HepG2 (cell line): ENCODE measurements around the gene CCDC167. TPM values are rescaled to one million over a fixed set of nuclear protein-coding genes. Genes with fewer than 3 reads are reported as not detected.

ENCODE experiments used
- ARID4A ChIP-seq: sonication (generic); formaldehyde crosslinking; IDR thresholded peaks from 2 replicates; pipeline ENCODE4 v1.5.0; 2020; ENCODE audit warnings: mild to moderate bottlenecking, missing genetic modification reagents, borderline replicate concordance
- FLYWCH1 ChIP-seq: sonication (generic); formaldehyde crosslinking; IDR thresholded peaks from 2 replicates; pipeline ENCODE4 v1.8.1; 2023; ENCODE audit warnings: mild to moderate bottlenecking, missing genetic modification reagents
- FOXC1 ChIP-seq: sonication (generic); formaldehyde crosslinking; IDR thresholded peaks from 2 replicates; pipeline ENCODE4 v1.8.0; 2022; ENCODE audit warnings: mild to moderate bottlenecking, missing genetic modification reagents, borderline replicate concordance
- HOXA7 ChIP-seq: sonication (generic); formaldehyde crosslinking; IDR thresholded peaks from 2 replicates; pipeline ENCODE4 v1.8.1; 2022; ENCODE audit warnings: mild to moderate bottlenecking, missing genetic modification reagents, moderate library complexity
- IKZF4 ChIP-seq: sonication (generic); formaldehyde crosslinking; IDR thresholded peaks from 2 replicates; pipeline ENCODE4 v1.5.1; 2020; ENCODE audit warnings: borderline replicate concordance, mild to moderate bottlenecking, low read depth, missing genetic modification reagents; ENCODE audit errors: not compliant biosample characterization
- KLF13 ChIP-seq: sonication (generic); formaldehyde crosslinking; IDR thresholded peaks from 2 replicates; pipeline ENCODE4 v1.4.0; 2020; ENCODE audit warnings: mild to moderate bottlenecking, missing genetic modification reagents
- LCORL ChIP-seq, 2 experiments: fragments of 450-650 bp in 1 of 2; sonication (generic) in 1 of 2; formaldehyde crosslinking in 1 of 2; IDR thresholded peaks; 2 replicates each; pipeline versions ENCODE4 v1.5.0 to v1.6.1; 2017 to 2020; ENCODE audit warnings: antibody characterized with exemption in 1 of 2, missing genetic modification reagents in 1 of 2
- LRRFIP1 ChIP-seq: sonication (generic); formaldehyde crosslinking; conservative IDR thresholded peaks from 2 replicates; pipeline ENCODE4 v1.4.0; 2020; ENCODE audit warnings: missing genetic modification reagents
- SKI ChIP-seq: fragments of 450-650 bp; IDR thresholded peaks from one replicate; pipeline ENCODE4 v1.6.1; 2018; ENCODE audit warnings: mild to moderate bottlenecking; ENCODE audit not compliant: partially characterized antibody
- SNAI1 ChIP-seq: sonication (generic); formaldehyde crosslinking; IDR thresholded peaks from 2 replicates; pipeline ENCODE4 v1.5.0; 2020; ENCODE audit warnings: mild to moderate bottlenecking, missing genetic modification reagents, borderline replicate concordance
- TBX2 ChIP-seq: sonication (generic); formaldehyde crosslinking; IDR thresholded peaks from 2 replicates; pipeline ENCODE4 v1.5.0; 2020; ENCODE audit warnings: missing genetic modification reagents, mild to moderate bottlenecking, borderline replicate concordance
- TMF1 ChIP-seq: sonication (generic); formaldehyde crosslinking; IDR thresholded peaks from 2 replicates; pipeline ENCODE4 v1.8.1; 2022; ENCODE audit warnings: low read depth, missing genetic modification reagents
- ZBTB14 ChIP-seq: sonication (generic); formaldehyde crosslinking; IDR thresholded peaks from 2 replicates; pipeline ENCODE4 v1.4.0; 2020; ENCODE audit warnings: missing genetic modification reagents
- ZBTB26 ChIP-seq: IDR thresholded peaks from 2 replicates; pipeline ENCODE4 v1.6.1; 2016; ENCODE audit warnings: missing compliant biosample characterization, missing genetic modification reagents, borderline replicate concordance
- ZBTB37 ChIP-seq: sonication (generic); formaldehyde crosslinking; IDR thresholded peaks from 2 replicates; pipeline ENCODE4 v1.4.0; 2020; ENCODE audit warnings: mild to moderate bottlenecking, missing genetic modification reagents
- ZFP36L1 ChIP-seq: sonication (generic); formaldehyde crosslinking; IDR thresholded peaks from 2 replicates; pipeline ENCODE4 v1.8.0; 2022; ENCODE audit warnings: mild to moderate bottlenecking, missing genetic modification reagents, moderate library complexity
- ZNF33B ChIP-seq: sonication (generic); formaldehyde crosslinking; IDR thresholded peaks from 2 replicates; pipeline ENCODE4 v1.5.1; 2020; ENCODE audit warnings: mild to moderate bottlenecking, missing genetic modification reagents
- ZNF788 ChIP-seq: sonication (generic); formaldehyde crosslinking; IDR thresholded peaks from 2 replicates; pipeline ENCODE4 v1.5.0; 2020; ENCODE audit warnings: mild to moderate bottlenecking, missing genetic modification reagents, borderline replicate concordance
- polyA plus RNA-seq, 8 experiments: library from polyadenylated mRNA; depleted of rRNA in 3 of 8; stranded (reverse) in 7 of 8; unstranded in 1 of 8; fragments of >200 nt; fragmentation: Illumina TruSeq in 4 of 8; extraction: Trizol in 4 of 8; gene quantifications; 2 replicates each; pipeline versions ENCODE4 v1.2.1 to v1.2.3, GENCODE V29; 2011 to 2016; ENCODE audit warnings: low read depth in 4 of 8, missing spikeins in 1 of 8, mixed read lengths in 1 of 8; ENCODE audit not compliant: insufficient read depth in 1 of 8
- total RNA-seq, 5 experiments: library from RNA; depleted of rRNA; stranded (reverse); fragments of >200 nt; fragmentation: Illumina TruSeq; extraction: Trizol; gene quantifications; 2 replicates each; pipeline ENCODE4 v1.2.3, GENCODE V29; 2016; ENCODE audit warnings: low read depth in 1 of 5

Gene CCDC167
- total and polyA plus RNA-seq, 2 of the 13 experiments (the other 11 are each of a cell fraction or from before 2014, with no cell fraction given): 48.4 to 66.8 TPM

- TF ChIP-seq LCORL (IDR thresholded peaks at IDR 0.05) (no peak), LCORL (CRISPR knock-in tag; IDR thresholded peaks at IDR 0.05) (0 out of 2 replicates have a peak, but pooled peaks have one; percentile 16), IKZF4 (CRISPR knock-in tag) (no peak), HOXA7 (CRISPR knock-in tag) (no peak), SNAI1 (CRISPR knock-in tag) (no peak), ARID4A (CRISPR knock-in tag) (peak; percentile 29; the same call in 1 of the 2 replicates), ZFP36L1 (CRISPR knock-in tag) (no peak), ZBTB14 (CRISPR knock-in tag) (no peak), ZBTB37 (CRISPR knock-in tag) (no peak), KLF13 (no peak), ZNF33B (CRISPR knock-in tag) (no peak), TBX2 (CRISPR knock-in tag) (peak; percentile 45; the same call in 1 of the 2 replicates), LRRFIP1 (CRISPR knock-in tag) (no peak), ZNF788 (CRISPR knock-in tag) (0 out of 2 replicates have a peak, but pooled peaks have one; percentile 49), FLYWCH1 (CRISPR knock-in tag) (no peak), SKI (peak; percentile 21), ZBTB26 (no peak), FOXC1 (CRISPR knock-in tag) (peak; percentile 17; the same call in 1 of the 2 replicates), TMF1 (no peak)
These were observed 17.3 kb upstream of the CCDC167 start (continued) for GRCh38 chr6:37516920-37517405.
